ENCODE measurements around the gene CEP295NL.

- TF ChIP-seq POLR2A (IDR thresholded peaks at IDR 0.05) (no peak), CTCF (IDR thresholded peaks at IDR 0.05) (no peak), POLR2AphosphoS5 (IDR thresholded peaks at IDR 0.05; ENCODE audit: insufficient read depth in 1 of 2, low read depth in 1 of 2) (no peak)
Measured at GRCh38 chr17:78947235-78948149, 44.5 kb upstream of the CEP295NL start.

All from vagina (tissue), 2 donors.